Thyroid gland (tissue), 4 donors: Measurements from ENCODE around the gene DGKZ. TPM values are rescaled to one million over a fixed set of nuclear protein-coding genes. Genes with fewer than 3 reads are reported as not detected.

Experiments used
- DNase-seq, 2 donors: peaks; one replicate each; pipeline ENCODE4 v3.0.0-alpha.2; 2019
- H3K27ac ChIP-seq, 3 donors: fragments of 200-600 bp; sonication (generic); 1 replicate in 2 of 3; 2 replicates in 1 of 3; pipeline ENCODE4 v1.5.1; 2016 to 2019; ENCODE audit warnings: mild to moderate bottlenecking in 1 of 3, moderate library complexity in 1 of 3
- H3K27me3 ChIP-seq: fragments of 200-600 bp; sonication (generic); one replicate; pipeline ENCODE4 v1.5.1; 2019
- H3K36me3 ChIP-seq, 2 donors: fragments of 200-600 bp; sonication (generic); one replicate each; pipeline ENCODE4 v1.5.1; 2016 to 2019
- H3K4me1 ChIP-seq, 2 donors: fragments of 200-600 bp; sonication (generic); one replicate each; pipeline ENCODE4 v1.5.1; 2017 to 2019
- H3K4me3 ChIP-seq, 3 donors: fragments of 200-600 bp; sonication (generic); replicated peaks in 1 of 3; 1 replicate in 2 of 3; 2 replicates in 1 of 3; pipeline ENCODE4 v1.5.1; 2016; ENCODE audit warnings: mild to moderate bottlenecking in 1 of 3
- H3K9me3 ChIP-seq: fragments of 200-600 bp; sonication (generic); one replicate; pipeline ENCODE4 v1.5.1; 2017
- CTCF ChIP-seq, 6 experiments: fragments of 200-600 bp in 3 of 6; fragments of 450-650 bp in 3 of 6; sonication (generic) in 3 of 6; IDR thresholded peaks; one replicate each; pipeline ENCODE4 v1.5.1; 2016 to 2019; ENCODE audit warnings: antibody characterized with exemption in 6 of 6, mild to moderate bottlenecking in 2 of 6, inconsistent platforms in 1 of 6, moderate library complexity in 1 of 6
- POLR2A ChIP-seq, 2 donors: fragments of 450-650 bp; IDR thresholded peaks; one replicate each; pipeline ENCODE4 v1.6.1; 2017; ENCODE audit warnings: antibody characterized with exemption in 2 of 2, mild to moderate bottlenecking in 2 of 2, moderate library complexity in 1 of 2
- WGBS, 2 donors: methylation state at CpG; one replicate each; pipeline ENCODE4 v1.1.5; 2017; 5-methylcytosine and 5-hydroxymethylcytosine counted together
- intact Hi-C: fragments of 100-400 bp; cut with DNase I; formaldehyde crosslinking; loops from one replicate; pipeline ENCODE4 v1.15.1; 2023
- microRNA-seq: library from miRNA; unstranded; fragments of <30 nt; microRNA quantifications from one replicate; pipeline ENCODE4, GENCODE V29; 2016
- small RNA-seq: library from RNA; depleted of rRNA; stranded (forward); fragments of <200 nt; gene quantifications from one replicate; pipeline ENCODE3, GENCODE V24; 2016
- total RNA-seq, 4 donors: library from RNA; depleted of rRNA; stranded (reverse); fragments of >200 nt; gene quantifications; one replicate each; pipeline ENCODE4 v1.2.3, GENCODE V29; 2016

Gene DGKZ
- total RNA-seq, 4 donors from 2014 or later = 29.7 to 53.5 (median 41.8) TPM

GRCh38 chr11:46426233-46426991, 79.1 kb downstream of the DGKZ start:
- Histone ChIP-seq H3K9me3 (no peaks in the 10 kb centered on the region), H3K4me1 (no peaks in the 10 kb centered on the region), H3K27ac (no peak overlapping the region), H3K4me3 (no peak overlapping the region), H3K27me3 (no peaks in the 10 kb centered on the region), H3K36me3 (peaks cover 2 to 7% of the 10 kb centered on the region in 2 donors)
- 85 to 86% methylated on average over 4 of the region's 4 CpGs for WGBS, 2 donors
- no peak for DNase-seq
- intact Hi-C loops = no loop called here
- TF ChIP-seq POLR2A (IDR thresholded peaks at IDR 0.05) = no peak
- no peak for TF ChIP-seq CTCF (IDR thresholded peaks at IDR 0.05)

GRCh38 chr11:46427364-46427763, 80.1 kb downstream of the DGKZ start:
- intact Hi-C loops = no loop called here
- Histone ChIP-seq H3K9me3 (no peaks in the 10 kb centered on the region), H3K27ac (no peak overlapping the region), H3K4me3 (no peak overlapping the region), H3K36me3 (peaks cover 0 to 10% of the 10 kb centered on the region in 2 donors), H3K4me1 (no peaks in the 10 kb centered on the region), H3K27me3 (no peaks in the 10 kb centered on the region)
- TF ChIP-seq CTCF (IDR thresholded peaks at IDR 0.05) (no peak), POLR2A (IDR thresholded peaks at IDR 0.05) (no peak)
- DNase-seq = no peak
- WGBS, 2 donors = 90 to 92% methylated on average over 9 of the region's 9 CpGs

GRCh38 chr11:46429717-46430116, 82.5 kb downstream of the DGKZ start:
- no peaks in the 10 kb centered on the region for H3K27me3 ChIP-seq
- H3K36me3 ChIP-seq = peaks cover 15 to 18% of the 10 kb centered on the region in 2 donors
- no peak for DNase-seq
- H3K4me3 ChIP-seq = no peak overlapping the region
- intact Hi-C loops = no loop called here
- no peak for TF ChIP-seq CTCF (IDR thresholded peaks at IDR 0.05)
- no peak for TF ChIP-seq POLR2A (IDR thresholded peaks at IDR 0.05)
- no peaks in the 10 kb centered on the region for H3K9me3 ChIP-seq
- no peak overlapping the region for H3K27ac ChIP-seq
- no peaks in the 10 kb centered on the region for H3K4me1 ChIP-seq
- WGBS, 2 donors = 75 to 81% methylated on average over 3 of the region's 3 CpGs

Small RNAs within 50 kb of the gene (microRNA-seq; reads per million reads assigned to microRNA genes)
- not detected for gene MIR4688

Small RNAs within 50 kb of the gene (small RNA-seq; reads per million reads assigned to genes)
- gene MIR4688 = not detected

Other genes with a start within 250 kb of the DGKZ start
- gene PHF21A, start 226.0 kb upstream of the DGKZ start, total RNA-seq = 10 to 100 TPM; 26.2 to 95.7 (median 64.0) TPM
- gene CREB3L1, start 69.8 kb upstream of the DGKZ start, total RNA-seq = 1 to 10 TPM in 3 of 4 donors, under 1 TPM in 1; 0.88 to 3.1 (median 2.1) TPM
- 10 to 100 TPM in 3 of 4 donors, 1 to 10 TPM in 1; 3.3 to 24.3 (median 16.7) TPM for gene MDK, start 34.2 kb downstream of the DGKZ start, total RNA-seq
- gene CHRM4, start 44.3 kb downstream of the DGKZ start, total RNA-seq = under 1 TPM in 1 of 4 donors, not detected in 3; 0.22 TPM
- gene AMBRA1, start 246.6 kb downstream of the DGKZ start, total RNA-seq = 10 to 100 TPM; 36.0 to 59.2 (median 51.9) TPM